K562 (cell line): ENCODE results near the gene AIG1. TPM values are rescaled to one million over a fixed set of nuclear protein-coding genes. Genes with fewer than 3 reads are reported as not detected.

Experiments
- ATF7 ChIP-seq: fragments of 450-650 bp; IDR thresholded peaks from 2 replicates; pipeline ENCODE4 v1.7.1; 2014; ENCODE audit warnings: mild to moderate bottlenecking, moderate library complexity
- BRD4 ChIP-seq: fragments of 200-600 bp; sonication (generic); IDR thresholded peaks from 2 replicates; pipeline ENCODE4 v1.6.1; 2017; ENCODE audit warnings: inconsistent platforms
- CREB1 ChIP-seq, 2 experiments: sonication (generic) in 1 of 2; formaldehyde crosslinking in 1 of 2; IDR thresholded peaks; 2 replicates each; pipeline versions ENCODE4 v1.6.1 to v1.8.0; 2012 to 2022; ENCODE audit warnings: inconsistent platforms in 1 of 2, mild to moderate bottlenecking in 1 of 2, missing genetic modification reagents in 1 of 2, moderate library complexity in 1 of 2
- DNMT1 ChIP-seq: fragments of 450-650 bp; IDR thresholded peaks from 2 replicates; pipeline ENCODE4 v1.6.1; 2016; ENCODE audit warnings: antibody characterized with exemption, mild to moderate bottlenecking
- E2F6 ChIP-seq, 2 experiments: IDR thresholded peaks; 2 replicates each; pipeline ENCODE4 v1.6.1; 2011; ENCODE audit warnings: borderline replicate concordance in 1 of 2, control low read depth in 1 of 2, low read depth in 1 of 2, low read length in 1 of 2, mild to moderate bottlenecking in 1 of 2, mixed read lengths in 1 of 2, moderate library complexity in 1 of 2; ENCODE audit not compliant: insufficient read depth in 1 of 2, insufficient read length in 1 of 2, poor library complexity in 1 of 2, severe bottlenecking in 1 of 2; ENCODE audit errors: extremely low read depth in 1 of 2
- EP400 ChIP-seq: fragments of 450-650 bp; IDR thresholded peaks from 2 replicates; pipeline ENCODE4 v1.6.1; 2017; ENCODE audit warnings: antibody characterized with exemption, mild to moderate bottlenecking, moderate library complexity
- GATA2 ChIP-seq: sonication (generic); formaldehyde crosslinking; IDR thresholded peaks from 2 replicates; pipeline ENCODE4 v1.4.0; 2020; ENCODE audit warnings: mild to moderate bottlenecking, missing genetic modification reagents
- GTF2A2 ChIP-seq: IDR thresholded peaks from 2 replicates; pipeline ENCODE4 v1.6.1; 2016; ENCODE audit warnings: mild to moderate bottlenecking, missing genetic modification characterization, missing compliant biosample characterization
- KLF13 ChIP-seq: fragments of 450-650 bp; IDR thresholded peaks from 2 replicates; pipeline ENCODE4 v1.6.1; 2016; ENCODE audit warnings: missing genetic modification characterization, low read depth, mild to moderate bottlenecking, missing compliant biosample characterization, moderate library complexity, borderline replicate concordance
- MGA ChIP-seq: fragments of 450-650 bp; IDR thresholded peaks from 2 replicates; pipeline ENCODE4 v1.6.1; 2016; ENCODE audit warnings: mild to moderate bottlenecking, moderate library complexity
- PHTF2 ChIP-seq: fragments of 250-450 bp; sonication (Bioruptor Pico); IDR thresholded peaks from 2 replicates; pipeline ENCODE4 v1.5.0; 2021; ENCODE audit warnings: mild to moderate bottlenecking
- SMARCE1 ChIP-seq: fragments of 450-650 bp; IDR thresholded peaks from 2 replicates; pipeline ENCODE4 v1.7.1; 2016; ENCODE audit warnings: mild to moderate bottlenecking
- ZNF316 ChIP-seq: fragments of 450-650 bp; IDR thresholded peaks from 2 replicates; pipeline ENCODE4 v1.6.1; 2016
- ZNF639 ChIP-seq, 2 experiments: fragments of 200-800 bp in 1 of 2; sonication (Bioruptor generic) in 1 of 2; sonication (generic) in 1 of 2; formaldehyde crosslinking in 1 of 2; IDR thresholded peaks in 1 of 2; conservative IDR thresholded peaks in 1 of 2; 2 replicates each; pipeline versions ENCODE4 v1.5.0 to v1.6.1; 2016 to 2020; ENCODE audit warnings: missing compliant biosample characterization in 1 of 2, missing genetic modification characterization in 1 of 2, missing genetic modification reagents in 1 of 2
- polyA plus RNA-seq, 8 experiments: library from polyadenylated mRNA; depleted of rRNA in 4 of 8; stranded (reverse) in 5 of 8; unstranded in 3 of 8; fragments of >200 nt; fragmentation: Nextera tagmentation in 2 of 8; fragmentation: Illumina TruSeq in 1 of 8; extraction: Ambion mirVana in 2 of 8; extraction: Trizol in 1 of 8; gene quantifications; 2 replicates each; pipeline versions ENCODE4 v1.2.1 to v1.2.3, GENCODE V29; 2011 to 2014; ENCODE audit warnings: inconsistent platforms in 1 of 8, missing spikeins in 1 of 8
- total RNA-seq, 7 experiments: library from RNA; depleted of rRNA in 6 of 7; stranded (reverse); fragments of >200 nt in 6 of 7; fragmentation: Illumina TruSeq in 2 of 7; extraction: Trizol in 2 of 7; gene quantifications; 2 replicates each; pipeline versions ENCODE4 v1.2.1 to v1.2.3, GENCODE V29; 2011 to 2021; ENCODE audit warnings: low replicate concordance in 1 of 7

Gene AIG1
- total and polyA plus RNA-seq, 9 of the 15 experiments (the other 6 are each of a cell fraction or from before 2014, with no cell fraction given): 74.8 to 333 (median 127) TPM

- TF ChIP-seq CREB1 (IDR thresholded peaks at IDR 0.05) (0 out of 2 replicates have a peak, but pooled peaks have one; percentile 25), CREB1 (CRISPR knock-in tag; IDR thresholded peaks at IDR 0.05) (no peak), DNMT1 (no peak), GTF2A2 (tag) (no peak), EP400 (peak; percentile 64; the same call in 1 of the 2 replicates), MGA (0 out of 2 replicates have a peak, but pooled peaks have one; percentile 45), GATA2 (no peak), SMARCE1 (no peak), KLF13 (tag) (no peak), BRD4 (no peak), PHTF2 (0 out of 2 replicates have a peak, but pooled peaks have one; percentile 22), ZNF639 (CRISPR knock-in tag; conservative IDR thresholded peaks at IDR 0.05 in 1 of 2, IDR thresholded peaks at IDR 0.05 in 1 of 2) (0 out of 4 replicates have a peak, but pooled peaks of 1 of the 2 experiments have one; percentile 22), E2F6 (IDR thresholded peaks at IDR 0.05; ENCODE audit: borderline replicate concordance in 1 of 2, extremely low read depth in 1 of 2, insufficient read depth in 1 of 2, insufficient read length in 1 of 2, low read depth in 1 of 2, low read length in 1 of 2, poor library complexity in 1 of 2, severe bottlenecking in 1 of 2) (no peak), ZNF316 (peak; percentile 54), ATF7 (peak; percentile 50; the same call in 1 of the 2 replicates)
These were observed 106.5 kb downstream of the AIG1 start (continued) for GRCh38 chr6:143167224-143167623.
